NCI-H1436 treated with DMSO at 0.1 percent for 48 hours (cell line): Measurements from ENCODE around the gene CDK9.
"Not testable (repeated sequence)": the region's sequence is repeated elsewhere in the genome, so short reads cannot be mapped to it uniquely, and the experiment has no call there.

Source experiments
- DNase-seq: peaks from one replicate; lab custom pipeline; 2025; lab: John Stamatoyannopoulos, UW

CDK9 gene

GRCh38 chr9:127826253-127826913 is 40.5 kb downstream of the CDK9 start:
- no peak for DNase-seq

GRCh38 chr9:127828262-127829031 is 42.6 kb downstream of the CDK9 start:
- no peak for DNase-seq

GRCh38 chr9:127829205-127829906 is 43.5 kb downstream of the CDK9 start:
- no peak for DNase-seq

GRCh38 chr9:127832248-127832647 is 46.4 kb downstream of the CDK9 start:
- no peak for DNase-seq

GRCh38 chr9:127833555-127833954 is 47.7 kb downstream of the CDK9 start:
- no peak for DNase-seq

GRCh38 chr9:127835991-127836516 is 50.2 kb downstream of the CDK9 start:
- DNase-seq: no peak

GRCh38 chr9:127836561-127836960 is 50.7 kb downstream of the CDK9 start:
- DNase-seq: not testable (repeated sequence)

- no peak for DNase-seq
Observed at GRCh38 chr9:127837346-127837745, 51.5 kb downstream of the CDK9 start.

- no peak for DNase-seq
Observed at GRCh38 chr9:127838375-127839078, 52.7 kb downstream of the CDK9 start.
